GM18858 (cell line): ENCODE data around the gene DIS3L2.
"Not testable (repeated sequence)": the region's sequence is repeated elsewhere in the genome, so short reads cannot be mapped to it uniquely, and the experiment has no call there.

Experiments used
- ATAC-seq: cut with Tn5 transposase; IDR thresholded peaks from one replicate; pipeline ENCODE4 v1.9.1; 2021; ENCODE audit not compliant: unreplicated experiment

DIS3L2 gene

GRCh38 chr2:232378735-232379151, 417.2 kb downstream of the DIS3L2 start, which contains the start of gene ALPP:
Gene ALPP (plus strand): TSS chr2:232378751. CDS start chr2:232378803, 52 bp downstream.
- ATAC-seq: not testable (repeated sequence)

GRCh38 chr2:232379610-232380590, 418.4 kb downstream of the DIS3L2 start:
- ATAC-seq: not testable (repeated sequence)

- not testable (repeated sequence) for ATAC-seq
These were observed 419.9 kb downstream of the DIS3L2 start for GRCh38 chr2:232381204-232382031.

- no peak for ATAC-seq
These were observed 421.1 kb downstream of the DIS3L2 start for GRCh38 chr2:232382331-232383225.

GRCh38 chr2:232384466-232384865, 423.0 kb downstream of the DIS3L2 start:
- no peak for ATAC-seq

GRCh38 chr2:232385058-232385457, 423.5 kb downstream of the DIS3L2 start:
- not testable (repeated sequence) for ATAC-seq

- ATAC-seq: no peak
These were observed 424.4 kb downstream of the DIS3L2 start for GRCh38 chr2:232385660-232386489.

- ATAC-seq: no peak
These were observed 424.9 kb downstream of the DIS3L2 start for GRCh38 chr2:232386490-232386739.
